OCI-LY1 (cell line): ENCODE data around the gene OLFM1.
"Not testable (repeated sequence)": the region's sequence is repeated elsewhere in the genome, so short reads cannot be mapped to it uniquely, and the experiment has no call there.

Experiments
- H2AFZ ChIP-seq: fragments of 200-600 bp; sonication (generic), shearing (Covaris generic); 2 replicates; pipeline ENCODE4 v1.6.0; 2014; ENCODE audit warnings: antibody characterized with exemption, mild to moderate bottlenecking, low read length
- H3F3A ChIP-seq: fragments of 200-600 bp; sonication (generic), shearing (Covaris generic); 2 replicates; pipeline ENCODE4 v1.6.0; 2014; ENCODE audit warnings: mild to moderate bottlenecking, antibody characterized with exemption, low read length, moderate library complexity; ENCODE audit not compliant: insufficient read depth
- H3K27ac ChIP-seq: fragments of 200-600 bp; sonication (generic); 2 replicates; pipeline ENCODE4 v1.5.1; 2014; ENCODE audit warnings: low read length, mixed run types, mild to moderate bottlenecking, low read depth; ENCODE audit not compliant: poor library complexity, severe bottlenecking
- H3K27me3 ChIP-seq: fragments of 200-600 bp; sonication (generic); 2 replicates; pipeline ENCODE4 v1.6.0; 2014; ENCODE audit warnings: antibody characterized with exemption, mild to moderate bottlenecking, low read length, moderate library complexity; ENCODE audit not compliant: insufficient read depth
- H3K36me3 ChIP-seq: fragments of 200-600 bp; sonication (generic); 2 replicates; pipeline ENCODE4 v1.6.1; 2014; ENCODE audit warnings: mild to moderate bottlenecking, antibody characterized with exemption, low read length, moderate library complexity, mixed read lengths; ENCODE audit not compliant: insufficient read depth
- H3K4me1 ChIP-seq: fragments of 200-600 bp; sonication (generic); 2 replicates; pipeline ENCODE4 v1.5.1; 2014; ENCODE audit warnings: mild to moderate bottlenecking, low read length, moderate library complexity; ENCODE audit not compliant: insufficient read depth, severe bottlenecking
- H3K4me2 ChIP-seq: fragments of 200-600 bp; sonication (generic), shearing (Covaris generic); 2 replicates; pipeline ENCODE4 v1.6.1; 2014; ENCODE audit warnings: low read length
- H3K4me3 ChIP-seq: fragments of 200-600 bp; sonication (generic); 2 replicates; pipeline ENCODE4 v1.5.1; 2014; ENCODE audit warnings: low read length, low read depth, mild to moderate bottlenecking, mixed read lengths; ENCODE audit not compliant: poor library complexity, severe bottlenecking
- H3K79me2 ChIP-seq: fragments of 200-600 bp; shearing (Covaris generic); 2 replicates; pipeline ENCODE4 v1.6.1; 2016; ENCODE audit warnings: mixed run types, low read length, mixed read lengths; ENCODE audit not compliant: insufficient read depth
- H3K9ac ChIP-seq: fragments of 200-600 bp; sonication (generic), shearing (Covaris generic); 2 replicates; pipeline ENCODE4 v1.6.1; 2014; ENCODE audit warnings: mild to moderate bottlenecking, low read length, mixed read lengths
- H3K9me2 ChIP-seq: fragments of 200-600 bp; sonication (generic), shearing (Covaris generic); 2 replicates; pipeline ENCODE4 v1.6.1; 2014; ENCODE audit warnings: low read depth, mild to moderate bottlenecking, low read length, mixed read lengths
- H3K9me3 ChIP-seq: fragments of 200-600 bp; shearing (Covaris generic); 2 replicates; pipeline ENCODE4 v1.6.1; 2014; ENCODE audit warnings: low read length, mixed read lengths
- H4K20me1 ChIP-seq: fragments of 200-600 bp; sonication (generic), shearing (Covaris generic); 2 replicates; pipeline ENCODE4 v1.6.0; 2016; ENCODE audit warnings: mild to moderate bottlenecking, low read length; ENCODE audit not compliant: insufficient read depth
- CTCF ChIP-seq: fragments of 200-600 bp; sonication (generic), shearing (Covaris generic); IDR thresholded peaks from 2 replicates; pipeline ENCODE4 v1.5.1; 2017; ENCODE audit warnings: mild to moderate bottlenecking, antibody characterized with exemption, low read length, moderate library complexity, mixed read lengths
- EZH2 ChIP-seq: fragments of 200-600 bp; sonication (generic), shearing (Covaris generic); IDR thresholded peaks from 2 replicates; pipeline ENCODE4 v1.8.0; 2017; ENCODE audit warnings: borderline replicate concordance, mixed run types, mild to moderate bottlenecking, antibody characterized with exemption, low read length, moderate library complexity, mixed read lengths

Gene OLFM1

DNA sequence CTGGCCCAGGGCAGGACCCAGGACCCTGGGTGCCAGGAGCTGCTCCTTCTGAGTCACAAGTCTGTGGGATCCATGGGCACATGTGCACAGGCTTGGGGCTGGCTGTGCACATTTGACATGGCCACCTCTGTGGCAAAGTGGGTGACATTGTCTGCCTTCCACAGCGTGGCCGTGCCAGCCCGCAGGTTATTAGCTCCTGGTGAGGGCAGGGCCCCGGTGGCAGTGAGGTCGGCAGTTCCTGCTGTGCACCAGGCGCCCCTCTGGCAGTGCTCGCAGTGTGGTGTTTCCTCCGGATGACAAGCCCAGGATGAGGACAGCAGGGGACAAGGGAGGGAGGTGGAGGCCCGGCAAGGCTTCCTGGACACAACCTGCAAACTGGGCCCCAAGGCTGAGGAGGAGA lies 60.5 kb downstream of the OLFM1 start:
- no peak for TF ChIP-seq CTCF
- TF ChIP-seq EZH2: no peak
- H3K4me2 ChIP-seq: no peak overlapping the region
- no peaks in the 10 kb centered on the region for H3K4me1 ChIP-seq

GRCh38 chr9:135148386-135148785 lies 60.9 kb downstream of the OLFM1 start:
- Histone ChIP-seq H3K27me3 (peaks cover 8% of the 10 kb centered on the region; the same call in 1 of the 2 replicates), H3K4me1 (no peaks in the 10 kb centered on the region), H3K36me3 (no peaks in the 10 kb centered on the region), H3K4me2 (no peak overlapping the region), H3K27ac (no peak overlapping the region), H3K9me3 (no peaks in the 10 kb centered on the region), H3K79me2 (no peaks in the 10 kb centered on the region), H2AFZ (no peak overlapping the region), H3K9ac (no peak overlapping the region), H3F3A (no peaks in the 10 kb centered on the region), H4K20me1 (no peaks in the 10 kb centered on the region), H3K4me3 (no peak overlapping the region), H3K9me2 (no peaks in the 10 kb centered on the region)
- TF ChIP-seq EZH2 (no peak), CTCF (no peak)

More for the DNA sequence above, 60.5 kb downstream of the OLFM1 start:
- Histone ChIP-seq H3K9ac (no peak overlapping the region), H2AFZ (no peak overlapping the region), H3K4me3 (no peak overlapping the region), H3K36me3 (no peaks in the 10 kb centered on the region), H3K27me3 (peaks cover 8% of the 10 kb centered on the region; the same call in 1 of the 2 replicates), H3F3A (no peaks in the 10 kb centered on the region), H3K79me2 (no peaks in the 10 kb centered on the region), H3K9me2 (no peaks in the 10 kb centered on the region), H4K20me1 (no peaks in the 10 kb centered on the region), H3K9me3 (no peaks in the 10 kb centered on the region), H3K27ac (no peak overlapping the region)

DNA sequence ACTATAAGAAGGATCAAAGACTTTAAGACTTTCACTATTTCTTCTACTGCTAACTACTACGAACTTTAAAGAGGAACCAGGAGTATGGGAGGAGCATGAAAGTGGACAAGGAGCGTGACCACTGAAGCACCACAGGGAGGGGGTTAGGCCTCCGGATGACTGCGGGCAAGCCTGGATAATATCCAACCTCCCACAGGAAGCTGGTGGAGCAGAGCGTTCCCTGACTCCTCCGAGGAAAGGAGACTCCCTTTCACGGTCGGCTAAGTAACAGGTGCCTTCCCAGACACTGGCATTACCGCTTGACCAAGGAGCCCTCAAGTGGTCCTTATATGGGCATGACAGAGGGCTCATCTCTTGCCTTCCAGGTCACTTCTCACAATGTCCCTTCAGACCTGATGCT lies 62.4 kb downstream of the OLFM1 start:
- not testable (repeated sequence) for H3K9me2 ChIP-seq, H3K36me3 ChIP-seq, H3K9me3 ChIP-seq, H3K79me2 ChIP-seq, H3K4me2 ChIP-seq, H2AFZ ChIP-seq, H4K20me1 ChIP-seq, H3K4me3 ChIP-seq, H3F3A ChIP-seq, H3K27ac ChIP-seq, H3K27me3 ChIP-seq, H3K4me1 ChIP-seq, H3K9ac ChIP-seq

GRCh38 chr9:135150981-135151380 lies 63.5 kb downstream of the OLFM1 start:
- peaks cover 1% of the 10 kb centered on the region; the same call in 1 of the 2 replicates for H3K27me3 ChIP-seq
- H3K9me3 ChIP-seq: no peaks in the 10 kb centered on the region
- no peak overlapping the region for H2AFZ ChIP-seq
- H3K36me3 ChIP-seq: no peaks in the 10 kb centered on the region
- H3K4me3 ChIP-seq: no peak overlapping the region
- TF ChIP-seq EZH2 (no peak), CTCF (no peak)
- H4K20me1 ChIP-seq: no peaks in the 10 kb centered on the region
- no peaks in the 10 kb centered on the region for H3K9me2 ChIP-seq
- H3K79me2 ChIP-seq: no peaks in the 10 kb centered on the region
- H3F3A ChIP-seq: no peaks in the 10 kb centered on the region
- no peaks in the 10 kb centered on the region for H3K4me1 ChIP-seq
- H3K27ac ChIP-seq: no peak overlapping the region
- no peak overlapping the region for H3K4me2 ChIP-seq
- H3K9ac ChIP-seq: no peak overlapping the region
